ELR (cell line): ENCODE measurements around the gene GPRIN2.
"Not testable (repeated sequence)": the region's sequence is repeated elsewhere in the genome, so short reads cannot be mapped to it uniquely, and the experiment has no call there.

Experiments
- DNase-seq: peaks from one replicate; pipeline ENCODE4 v3.0.0-alpha.2; 2015; ENCODE audit warnings: low read depth

GPRIN2 gene

DNA sequence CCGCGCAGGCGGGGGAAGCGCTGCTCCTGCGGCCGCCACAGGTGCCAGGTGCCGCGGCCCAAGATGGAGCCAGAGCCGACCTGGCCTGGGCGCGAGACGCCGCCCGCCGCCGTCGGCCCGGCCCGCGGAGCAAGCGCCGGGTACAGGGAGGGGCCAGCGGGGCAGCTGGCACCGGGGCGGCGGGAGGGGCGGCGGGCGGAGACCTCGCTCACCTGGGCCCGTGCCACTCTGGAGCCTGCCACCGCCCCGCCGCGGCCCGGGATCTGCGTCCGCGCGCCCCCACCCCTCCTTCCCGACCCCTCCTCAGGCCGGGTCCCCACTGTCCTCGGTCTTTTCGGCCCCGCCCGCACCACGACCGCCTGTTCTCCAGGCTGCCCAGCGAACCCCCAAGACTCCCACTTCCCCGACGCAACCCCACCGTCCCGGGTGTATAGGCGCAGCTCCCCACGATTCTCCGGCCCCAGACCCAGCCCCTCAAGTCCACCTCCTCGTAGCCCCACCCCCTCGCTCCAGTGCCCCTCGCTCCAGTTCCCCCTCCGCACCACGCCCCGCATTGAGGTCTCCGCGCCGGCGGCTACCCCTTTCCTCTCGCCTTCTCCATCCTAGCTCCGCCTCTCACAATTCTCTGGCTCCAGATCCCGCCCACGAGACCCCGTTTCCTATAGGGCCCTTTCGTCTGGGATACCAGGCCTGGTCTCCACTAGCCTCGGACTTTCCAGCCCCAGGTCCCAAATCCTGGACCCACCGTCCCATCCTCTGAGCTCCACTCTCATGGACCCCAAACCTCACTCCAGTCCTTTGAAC lies at the start of gene GPRIN2:
Gene GPRIN2 (minus strand): TSS at position 144 of the 804 bp plus-strand sequence. CDS start 5,922 bp downstream, outside the sequence.
- DNase-seq, result no peak

GRCh38 chr10:46600516-46600915 lies 44.1 kb upstream of the GPRIN2 start:
- DNase-seq, result not testable (repeated sequence)

GRCh38 chr10:46597616-46598246 lies 41.3 kb upstream of the GPRIN2 start:
- peak; percentile 2 for DNase-seq

DNA sequence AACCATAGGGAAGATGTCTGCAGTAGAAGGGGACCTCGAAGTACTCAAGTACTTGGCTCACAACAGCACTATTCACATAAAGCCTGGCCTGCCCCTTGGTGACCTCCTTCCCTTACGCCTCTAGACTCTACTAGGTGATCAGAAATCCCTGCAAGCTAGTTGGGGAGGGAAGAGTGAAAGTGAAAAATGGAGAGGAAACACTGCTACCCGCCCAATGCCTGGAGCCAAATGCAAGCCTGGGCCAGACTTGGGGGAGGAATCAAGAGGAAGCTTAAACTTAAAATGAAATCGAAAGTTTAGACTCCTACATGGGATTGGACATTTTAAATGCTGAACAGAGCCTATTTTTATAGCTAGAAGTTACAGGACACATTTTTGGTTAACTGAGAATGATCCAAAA lies 40.1 kb upstream of the GPRIN2 start:
- not testable (repeated sequence) for DNase-seq

DNA sequence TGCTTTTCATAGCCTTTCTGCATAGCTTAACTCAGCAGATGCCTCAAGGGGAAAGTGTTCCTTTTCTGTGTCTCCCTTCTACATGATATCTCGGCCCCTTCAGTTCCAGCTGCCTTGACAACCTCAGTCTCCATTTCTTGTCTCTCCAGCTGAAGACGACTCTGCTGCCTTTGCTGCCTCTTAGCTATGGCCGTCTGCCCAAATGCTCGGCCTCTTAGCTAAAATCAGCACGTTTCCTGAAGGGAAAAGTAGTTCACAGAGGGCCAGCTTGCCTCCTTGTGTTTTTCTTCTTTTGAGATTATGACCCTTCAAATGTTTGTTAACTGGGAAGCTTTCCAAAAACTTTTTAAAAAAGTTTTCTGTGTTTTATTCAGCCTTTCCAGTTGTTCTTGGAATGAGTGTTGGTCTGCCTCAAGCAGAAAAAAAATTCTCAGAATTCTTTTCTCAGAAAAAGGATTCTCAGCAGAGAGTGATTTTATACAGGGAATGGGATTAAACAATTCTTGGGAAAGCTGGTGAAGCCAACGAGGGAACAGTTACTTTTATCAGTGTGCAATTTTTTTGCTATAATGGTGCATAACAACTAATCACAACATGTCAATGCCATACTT lies 38.1 kb upstream of the GPRIN2 start:
- not testable (repeated sequence) for DNase-seq

DNA sequence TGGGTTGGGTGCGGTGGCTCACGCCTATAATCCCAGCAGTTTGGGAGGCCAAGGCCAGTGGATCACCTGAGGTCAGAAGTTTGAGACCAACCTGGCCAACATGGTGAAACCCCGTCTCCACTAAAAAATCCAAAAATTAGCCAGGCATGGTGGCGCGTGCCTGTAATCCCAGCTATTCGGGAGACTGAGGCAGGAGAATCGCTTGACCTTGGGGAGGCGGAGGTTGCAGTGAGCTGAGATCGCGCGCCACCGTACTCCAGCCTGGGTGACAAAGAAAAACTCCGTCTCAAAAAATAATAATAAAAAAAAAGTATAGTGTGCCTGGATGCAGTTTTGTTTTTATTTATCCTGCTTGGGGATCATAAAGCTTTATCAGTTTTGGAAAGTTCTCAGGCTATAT lies 36.8 kb upstream of the GPRIN2 start:
- DNase-seq, result not testable (repeated sequence)

- DNase-seq, result not testable (repeated sequence)
These were observed 34.6 kb upstream of the GPRIN2 start for GRCh38 chr10:46591053-46591452.

GRCh38 chr10:46589589-46589988 lies 33.1 kb upstream of the GPRIN2 start:
- not testable (repeated sequence) for DNase-seq

DNA sequence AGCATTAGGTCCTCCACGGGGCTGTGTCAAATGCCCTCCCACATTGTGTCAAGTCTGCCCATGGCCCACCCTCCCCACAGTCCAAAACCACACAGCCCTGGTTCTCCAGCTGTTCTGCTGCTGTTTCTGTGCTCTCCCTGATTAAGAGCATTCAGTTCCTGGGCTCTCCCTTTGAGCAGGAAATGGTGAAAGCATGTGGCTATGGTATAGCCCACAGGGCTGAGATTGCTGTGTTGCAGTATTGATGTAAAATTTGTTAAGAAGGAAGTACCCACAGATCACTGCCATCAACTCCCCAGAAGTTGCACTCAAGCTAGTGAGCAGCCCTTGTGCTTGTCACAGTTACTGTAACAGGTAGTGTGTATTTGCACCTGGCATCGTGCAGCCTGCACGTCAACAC lies 31.8 kb upstream of the GPRIN2 start:
- DNase-seq, result not testable (repeated sequence)

DNA sequence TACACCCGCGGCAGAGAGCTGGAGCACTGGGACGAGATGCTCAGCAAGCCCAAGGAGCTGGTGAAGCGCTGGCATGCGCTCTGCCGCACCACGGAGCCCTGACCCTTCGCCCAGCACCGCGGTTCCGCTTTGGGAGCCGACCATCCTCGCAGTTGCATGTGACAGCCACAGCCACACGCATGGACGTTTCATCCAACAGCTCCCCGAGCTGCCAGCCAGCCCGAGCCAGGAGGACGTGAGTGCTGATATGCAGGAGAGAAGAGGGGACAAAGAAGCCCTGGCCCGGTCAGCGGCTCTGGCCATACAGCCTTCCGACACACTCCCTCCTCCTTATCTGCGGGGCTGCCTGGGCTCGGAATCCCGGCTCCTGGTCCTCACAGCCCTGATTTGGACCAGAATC lies 31.1 kb upstream of the GPRIN2 start:
- not testable (repeated sequence) for DNase-seq

DNA sequence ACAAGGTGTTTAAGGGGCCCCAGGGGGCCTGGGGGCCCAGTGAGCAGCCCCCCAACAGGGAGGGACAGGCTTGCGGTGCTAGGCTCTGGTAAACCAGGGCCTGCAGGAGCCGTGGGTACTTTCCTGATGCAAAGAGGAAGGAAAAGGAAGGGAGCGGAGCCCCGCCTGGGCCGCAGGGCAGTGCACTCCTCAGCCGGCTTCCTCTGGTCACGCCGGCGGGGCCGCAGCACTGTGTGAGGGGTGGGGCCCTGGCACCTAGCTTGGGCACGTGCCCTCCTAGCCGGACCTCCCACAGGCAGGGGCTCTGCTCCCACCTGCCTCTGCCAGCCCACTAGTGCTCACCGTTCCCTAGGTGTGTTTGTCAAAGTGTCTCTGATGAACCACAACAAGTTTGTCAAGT lies 28.8 kb upstream of the GPRIN2 start:
- not testable (repeated sequence) for DNase-seq

GRCh38 chr10:46584196-46584595 lies 27.7 kb upstream of the GPRIN2 start:
- DNase-seq, result not testable (repeated sequence)

GRCh38 chr10:46582568-46582967 lies 26.1 kb upstream of the GPRIN2 start:
- not testable (repeated sequence) for DNase-seq

DNA sequence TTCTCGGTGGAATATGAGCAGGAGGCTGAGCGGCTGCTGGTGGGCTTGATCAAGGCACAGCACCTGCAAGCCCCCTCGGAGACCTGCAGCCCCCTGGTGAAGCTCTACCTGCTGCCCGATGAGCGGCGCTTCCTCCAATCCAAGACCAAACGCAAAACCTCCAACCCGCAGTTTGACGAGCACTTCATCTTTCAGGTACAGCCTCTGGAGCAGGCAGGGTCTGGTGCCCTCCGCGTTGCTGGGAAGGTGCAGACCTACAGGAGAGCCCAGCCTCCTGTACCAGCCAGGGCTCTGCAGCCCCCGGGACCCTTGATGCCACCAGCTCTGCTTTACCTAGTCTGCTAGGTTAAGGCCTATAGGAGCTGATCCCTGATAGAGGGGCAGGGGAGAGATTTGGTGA lies 25.5 kb upstream of the GPRIN2 start:
- DNase-seq, result not testable (repeated sequence)

GRCh38 chr10:46579378-46579777 lies 22.9 kb upstream of the GPRIN2 start:
- DNase-seq, result not testable (repeated sequence)

- not testable (repeated sequence) for DNase-seq
These were observed 22.2 kb upstream of the GPRIN2 start, which contains the start of gene SYT15 for GRCh38 chr10:46578474-46579178. Gene SYT15, plus strand, starts transcription at chr10:46579128. Its CDS starts 41 bp downstream, at chr10:46579169.

DNA sequence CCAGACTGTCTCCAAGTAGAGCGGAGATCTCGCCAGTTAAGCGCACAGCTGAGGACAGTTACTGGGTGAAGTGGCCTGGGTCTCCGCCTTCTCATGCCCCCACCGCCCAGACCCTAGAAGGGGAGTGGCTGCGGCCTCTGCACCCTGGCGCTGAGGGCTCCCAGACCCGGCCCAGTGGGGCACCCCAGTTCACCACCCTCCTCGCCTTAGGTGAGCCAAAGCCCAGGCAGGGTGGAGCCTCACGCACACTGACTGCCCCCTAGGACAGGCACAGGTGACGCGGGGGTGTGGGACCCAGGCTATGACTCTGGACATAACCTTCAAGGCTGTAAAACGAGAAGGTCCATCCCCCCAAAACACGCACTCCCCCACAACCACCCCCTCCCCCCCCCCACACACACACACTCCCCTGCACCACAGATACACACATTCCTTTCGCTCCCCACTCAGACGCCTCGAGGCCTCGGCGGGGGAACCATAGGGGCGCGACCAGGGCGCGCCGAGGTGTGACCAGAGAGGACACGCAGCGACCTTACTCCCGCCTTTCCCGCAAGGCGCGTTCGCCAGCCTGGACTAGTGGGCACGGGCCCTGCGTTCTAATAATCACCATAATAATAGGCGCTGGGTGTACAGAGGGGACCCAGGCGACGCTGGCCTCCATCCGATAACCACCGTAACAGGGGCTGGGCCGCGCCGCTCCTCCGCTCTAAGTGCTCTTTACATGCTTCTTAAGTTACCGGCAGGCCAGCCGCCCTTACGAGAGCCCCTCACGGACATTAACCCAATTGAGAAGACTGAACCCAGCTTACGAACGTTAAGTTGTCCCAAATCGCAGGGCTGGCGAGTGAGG lies 21.4 kb upstream of the GPRIN2 start:
- DNase-seq, result not testable (repeated sequence)

DNA sequence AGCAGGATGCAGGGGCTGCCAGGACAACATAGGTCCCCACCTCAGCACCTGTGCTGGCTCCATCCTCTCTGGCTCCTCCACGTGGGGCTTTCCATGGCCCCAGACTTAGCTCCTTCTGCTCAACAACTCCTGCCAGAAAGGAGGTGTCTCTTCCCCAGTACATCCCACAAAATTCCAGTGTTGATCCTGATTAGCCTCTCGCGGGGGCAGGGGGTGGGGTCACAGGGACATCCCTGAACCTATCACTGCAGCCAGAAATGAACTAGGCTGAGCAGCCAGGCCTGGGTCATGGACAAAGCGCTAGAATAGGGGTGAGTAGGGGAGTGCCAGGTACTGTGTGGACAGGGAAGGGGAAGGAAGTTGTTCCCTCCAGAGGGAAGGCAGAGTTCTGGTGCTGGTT lies 17.4 kb upstream of the GPRIN2 start:
- DNase-seq, result not testable (repeated sequence)

DNA sequence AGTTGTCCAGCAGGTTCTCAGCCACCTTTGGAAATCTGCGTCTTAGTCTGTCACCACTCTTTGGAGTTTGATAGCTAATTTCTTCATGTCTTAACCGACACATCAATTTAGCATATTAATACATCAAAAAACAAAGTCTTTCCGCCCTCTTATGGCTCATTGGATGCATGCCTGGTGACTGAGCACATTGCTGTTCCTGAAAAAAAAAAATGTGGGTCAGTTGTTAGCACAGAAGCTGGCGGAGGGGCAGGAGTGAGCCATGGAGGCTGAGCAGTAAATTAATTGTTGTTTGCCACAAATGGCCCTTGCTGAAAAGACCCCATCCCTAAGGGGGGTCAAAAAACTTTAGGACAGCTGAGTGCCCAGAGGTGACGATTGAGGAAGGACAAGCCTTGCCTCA lies 16.9 kb upstream of the GPRIN2 start:
- DNase-seq, result peak; percentile 46

DNA sequence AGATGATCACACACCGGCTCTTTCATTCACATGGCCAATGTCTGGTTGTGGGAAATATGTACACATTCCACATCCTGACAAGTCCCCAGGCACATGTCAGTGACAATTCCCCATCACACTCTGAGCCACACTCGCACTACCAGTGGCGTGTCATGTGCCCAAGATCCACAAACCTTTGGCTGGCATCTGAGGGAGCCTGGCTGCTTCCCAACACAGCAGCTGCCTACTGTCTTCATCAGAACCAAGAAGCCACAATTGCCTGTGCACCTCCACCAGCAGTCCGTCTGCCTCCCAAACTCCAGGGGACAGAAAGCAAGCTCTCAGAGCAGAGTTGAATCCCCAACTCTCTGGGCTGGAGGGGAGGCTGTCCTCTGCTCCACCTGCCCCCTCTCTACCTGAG lies 16.3 kb upstream of the GPRIN2 start:
- DNase-seq, result not testable (repeated sequence)

DNA sequence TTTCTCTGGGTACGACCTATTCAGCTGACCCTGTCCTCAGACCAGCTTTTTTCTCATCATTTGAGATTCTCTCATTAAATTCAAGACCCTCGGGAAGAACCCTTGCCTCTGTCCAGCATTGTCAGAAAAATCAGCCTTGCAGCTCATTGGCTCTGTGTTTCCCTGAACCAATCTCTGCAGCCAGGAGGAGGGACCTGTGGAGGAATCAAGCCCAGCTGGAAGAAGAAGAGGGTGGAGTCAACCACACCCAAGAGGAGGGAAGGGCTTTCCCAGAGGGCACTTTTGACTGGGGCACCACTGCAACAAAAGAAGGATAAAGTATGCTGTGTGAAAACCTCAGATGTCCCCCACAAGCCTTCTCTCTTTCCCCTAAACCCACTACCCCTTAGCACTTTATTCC lies 14.2 kb upstream of the GPRIN2 start:
- DNase-seq, result not testable (repeated sequence)
